Esophagus (tissue), 2 donors: ENCODE measurements around the gene CPNE1. TPM values are rescaled to one million over a fixed set of nuclear protein-coding genes. Genes with fewer than 3 reads are reported as not detected.
"Not testable (repeated sequence)": the region's sequence is repeated elsewhere in the genome, so short reads cannot be mapped to it uniquely, and the experiment has no call there.

Experiments
- H3K27ac ChIP-seq, 2 donors: one replicate each; pipeline ENCODE4 v1.5.1; 2013; ENCODE audit warnings: low read depth in 2 of 2, mild to moderate bottlenecking in 2 of 2, inconsistent platforms in 1 of 2, low read length in 1 of 2, moderate library complexity in 1 of 2
- H3K27me3 ChIP-seq, 2 donors: one replicate each; pipeline ENCODE4 v1.6.1; 2013; ENCODE audit warnings: low read length in 2 of 2, control low read depth in 1 of 2, mild to moderate bottlenecking in 1 of 2; ENCODE audit not compliant: insufficient read depth in 2 of 2, control insufficient read depth in 1 of 2
- H3K36me3 ChIP-seq, 2 donors: one replicate each; pipeline ENCODE4 v1.6.1; 2013; ENCODE audit warnings: low read length in 1 of 2; ENCODE audit not compliant: control insufficient read depth in 2 of 2, insufficient read depth in 2 of 2
- H3K4me1 ChIP-seq, 2 donors: one replicate each; pipeline ENCODE4 v1.6.1; 2013; ENCODE audit warnings: low read length in 1 of 2; ENCODE audit not compliant: control insufficient read depth in 2 of 2, insufficient read depth in 2 of 2
- H3K4me3 ChIP-seq, 2 donors: one replicate each; pipeline ENCODE4 v1.5.1; 2013; ENCODE audit warnings: low read length in 2 of 2, mild to moderate bottlenecking in 2 of 2, low read depth in 1 of 2, moderate library complexity in 1 of 2
- H3K9me3 ChIP-seq, 2 donors: one replicate each; pipeline ENCODE4 v1.6.1; 2013; ENCODE audit warnings: mild to moderate bottlenecking in 2 of 2, low read depth in 1 of 2, low read length in 1 of 2, moderate library complexity in 1 of 2; ENCODE audit not compliant: control insufficient read depth in 2 of 2, insufficient read depth in 1 of 2
- WGBS, 2 donors: extraction: QIAGEN DNeasy Blood & Tissue Kit; methylation state at CpG; one replicate each; pipeline ENCODE4 v1.1.7; 2013; 5-methylcytosine and 5-hydroxymethylcytosine counted together
- polyA plus RNA-seq, 2 donors: library from polyadenylated mRNA; stranded (reverse); fragments of 200-250 nt; gene quantifications; one replicate each; pipeline ENCODE4 v1.2.3, GENCODE V29; 2013
- donor health status: healthy with polysubstance abuse.
- donor health status: Bipolar disorder and iron deficiency.

Gene CPNE1
- 100 to 1,000 TPM in 1 of 2 donors, 10 to 100 TPM in 1; 88.9 to 119 TPM for polyA plus RNA-seq

DNA sequence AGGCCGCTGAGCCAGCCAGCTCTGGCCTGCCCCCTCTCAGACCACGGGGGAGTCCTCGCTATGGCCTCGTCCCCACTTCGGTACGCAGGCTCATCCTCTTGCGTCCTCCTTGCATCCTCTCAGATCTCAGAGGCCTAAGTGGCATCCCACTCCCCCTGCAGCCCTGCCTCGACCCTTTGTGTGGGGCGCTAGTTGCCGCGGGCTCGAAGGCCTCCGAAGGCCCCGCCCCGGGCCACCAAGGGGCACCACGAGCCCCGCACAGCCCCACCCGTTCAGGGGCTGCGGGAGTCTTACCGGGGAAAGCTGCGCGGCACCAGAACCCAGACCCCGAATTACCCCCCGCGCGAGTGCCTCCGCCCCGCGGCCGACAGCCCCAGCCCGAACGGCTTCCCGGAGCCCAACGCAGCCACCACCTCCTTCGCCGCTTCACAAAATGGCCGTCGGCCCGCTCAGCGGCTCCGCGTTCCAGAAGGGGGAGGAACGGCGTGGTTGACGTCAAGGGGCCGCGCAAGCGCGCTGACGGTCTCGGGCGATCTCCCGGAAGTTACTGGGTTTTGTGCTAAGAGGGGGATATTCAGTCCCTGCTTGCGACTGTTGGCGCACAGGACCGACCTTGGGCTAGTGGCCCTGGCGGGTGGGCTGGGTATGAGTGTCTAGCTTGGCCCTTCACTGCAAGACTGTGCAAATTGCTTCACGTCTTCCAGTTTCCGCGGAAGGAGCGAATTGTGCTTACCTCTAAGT lies at the start of gene CPNE1, which contains the start of gene RBM12:
Gene CPNE1 (minus strand): TSS at position 435 of the 741 bp plus-strand sequence. CDS start 31,977 bp downstream, outside the sequence.
Gene RBM12 (minus strand): TSS at position 435 of the 741 bp plus-strand sequence. CDS start 9,578 bp downstream, outside the sequence.
- no peaks in the 10 kb centered on the region for H3K4me1 ChIP-seq
- H3K27ac ChIP-seq, result peak within 1 kb of the TSS; percentile 94 to 99
- no peaks in the 10 kb centered on the region for H3K27me3 ChIP-seq
- H3K36me3 ChIP-seq, result peaks cover 5 to 6% of the 10 kb centered on the region in 2 donors
- 1% methylated on average over 58 to 61 of the region's 61 CpGs for WGBS, 2 donors
- H3K4me3 ChIP-seq, result peak within 1 kb of the TSS; percentile 93 to 96
- H3K9me3 ChIP-seq, result no peaks in the 10 kb centered on the region

DNA sequence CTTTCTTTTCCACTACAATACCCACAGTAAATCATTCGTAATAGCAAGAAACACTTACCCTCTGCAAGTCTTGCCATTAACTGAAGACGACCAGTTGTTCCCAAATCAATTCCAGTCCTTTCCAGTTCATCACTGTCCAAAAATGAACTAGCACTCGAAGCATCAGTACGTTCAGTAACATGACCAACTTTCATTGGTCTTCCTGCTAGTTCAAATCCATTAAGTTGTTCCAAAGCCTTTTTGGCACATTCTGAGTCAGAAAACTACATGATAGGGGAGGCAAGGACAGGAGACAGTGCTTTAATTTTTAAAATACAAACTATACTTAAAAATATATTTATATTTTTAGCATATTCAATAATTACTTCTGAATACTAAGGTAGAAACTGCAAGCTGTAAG lies 49.4 kb upstream of the CPNE1 start:
- H3K36me3 ChIP-seq, result peaks cover 24 to 30% of the 10 kb centered on the region in 2 donors
- H3K4me3 ChIP-seq, result no peak overlapping the region
- no peaks in the 10 kb centered on the region for H3K27me3 ChIP-seq
- H3K9me3 ChIP-seq, result no peaks in the 10 kb centered on the region
- no peaks in the 10 kb centered on the region for H3K4me1 ChIP-seq
- 72 to 76% methylated on average over 4 of the region's 4 CpGs for WGBS, 2 donors
- H3K27ac ChIP-seq, result no peak overlapping the region

DNA sequence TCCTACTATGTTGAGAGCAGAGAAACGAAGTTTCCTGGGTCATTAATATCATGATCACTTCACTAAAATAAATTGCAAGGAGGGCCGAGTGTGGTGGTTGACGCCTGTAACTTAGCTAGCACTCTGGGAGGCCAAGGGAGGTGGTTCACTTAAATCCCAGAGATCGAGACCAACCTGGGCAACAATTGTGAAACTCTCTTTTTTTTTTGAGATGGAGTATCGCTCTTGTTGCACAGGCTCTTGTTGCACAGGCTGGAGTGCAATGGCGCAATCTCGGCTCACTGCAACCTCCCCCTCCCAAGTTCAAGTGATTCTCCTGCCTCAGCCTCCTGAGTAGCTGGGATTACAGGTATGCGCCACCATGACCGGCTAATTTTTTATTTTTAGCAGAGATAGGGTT lies 48.4 kb upstream of the CPNE1 start:
- H3K9me3 ChIP-seq, H3K4me3 ChIP-seq, H3K27me3 ChIP-seq, H3K27ac ChIP-seq, H3K4me1 ChIP-seq: not testable (repeated sequence)
- 87% methylated on average over 9 of the region's 9 CpGs for WGBS, 2 donors
- peaks cover 24% of the 10 kb centered on the region in 2 donors for H3K36me3 ChIP-seq

DNA sequence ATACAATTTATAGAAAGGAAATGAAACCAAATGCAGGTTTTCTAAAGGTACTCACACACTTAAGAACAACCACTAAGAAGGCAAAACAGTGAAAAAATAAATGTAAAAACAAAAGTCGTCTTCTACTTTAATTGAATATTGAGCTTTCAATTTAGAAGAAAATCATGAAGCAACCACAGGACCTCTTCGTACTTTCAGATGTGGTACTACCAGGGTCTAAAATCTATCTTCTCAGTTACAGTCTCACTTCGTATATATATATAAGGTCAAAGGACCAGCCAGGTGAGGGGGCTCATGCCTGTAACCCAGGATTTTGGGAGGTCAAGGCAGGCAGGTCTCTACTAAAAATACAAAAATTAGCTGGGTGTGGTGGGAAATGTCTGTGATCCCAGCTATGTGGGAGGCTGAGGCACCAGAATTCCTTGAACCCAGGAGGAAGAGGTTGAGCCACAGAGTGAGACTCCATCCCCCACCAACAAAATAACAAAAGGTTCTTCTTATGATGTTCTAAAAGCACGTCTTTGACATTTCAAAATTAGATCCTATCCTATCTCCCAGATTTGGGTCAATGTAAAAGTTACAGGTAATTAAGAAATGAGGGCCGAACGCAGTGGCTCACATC lies 47.0 kb upstream of the CPNE1 start:
- no peaks in the 10 kb centered on the region for H3K27me3 ChIP-seq
- peaks cover 19 to 22% of the 10 kb centered on the region in 2 donors for H3K36me3 ChIP-seq
- H3K27ac ChIP-seq, result no peak overlapping the region
- no peak overlapping the region for H3K4me3 ChIP-seq
- no peaks in the 10 kb centered on the region for H3K4me1 ChIP-seq
- H3K9me3 ChIP-seq, result no peaks in the 10 kb centered on the region
- 70 to 73% methylated on average over 6 of the region's 6 CpGs for WGBS, 2 donors

DNA sequence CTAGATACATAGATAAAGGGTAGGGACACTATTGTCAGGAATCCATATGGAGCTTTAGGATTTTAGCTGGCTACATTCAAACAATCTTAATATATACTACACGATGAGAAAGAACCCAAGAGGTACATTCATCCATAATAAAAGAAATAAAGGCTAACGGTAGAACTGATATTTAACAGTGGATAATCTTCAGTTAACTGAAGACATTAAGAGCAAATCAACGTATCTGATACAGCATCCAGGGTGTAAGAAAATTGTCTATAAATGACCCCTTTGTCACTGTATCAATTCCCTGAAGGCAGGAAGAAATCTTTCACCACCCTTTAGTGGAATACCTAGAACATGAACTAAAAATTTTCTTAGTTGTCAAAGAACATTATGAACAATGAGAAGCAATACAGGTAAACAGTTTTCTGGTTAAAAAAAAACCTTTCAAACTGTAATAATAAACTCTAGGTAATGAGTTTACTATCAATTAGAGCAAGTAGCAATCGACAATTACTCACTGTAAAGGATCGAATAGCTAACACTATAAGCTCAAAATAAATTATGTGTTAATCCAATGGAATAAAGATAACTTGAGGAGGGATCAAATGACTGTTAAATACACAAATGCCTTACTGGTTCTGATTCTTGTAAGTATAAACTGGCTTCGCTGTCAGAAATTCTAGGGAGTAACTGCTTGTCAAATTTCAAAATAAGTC lies 46.3 kb upstream of the CPNE1 start:
- no peak overlapping the region for H3K4me3 ChIP-seq
- H3K4me1 ChIP-seq, result no peaks in the 10 kb centered on the region
- 48 to 51% methylated on average over 6 of the region's 6 CpGs for WGBS, 2 donors
- H3K27me3 ChIP-seq, result no peaks in the 10 kb centered on the region
- H3K27ac ChIP-seq, result no peak overlapping the region
- H3K36me3 ChIP-seq, result peaks cover 18 to 20% of the 10 kb centered on the region in 2 donors
- no peaks in the 10 kb centered on the region for H3K9me3 ChIP-seq

DNA sequence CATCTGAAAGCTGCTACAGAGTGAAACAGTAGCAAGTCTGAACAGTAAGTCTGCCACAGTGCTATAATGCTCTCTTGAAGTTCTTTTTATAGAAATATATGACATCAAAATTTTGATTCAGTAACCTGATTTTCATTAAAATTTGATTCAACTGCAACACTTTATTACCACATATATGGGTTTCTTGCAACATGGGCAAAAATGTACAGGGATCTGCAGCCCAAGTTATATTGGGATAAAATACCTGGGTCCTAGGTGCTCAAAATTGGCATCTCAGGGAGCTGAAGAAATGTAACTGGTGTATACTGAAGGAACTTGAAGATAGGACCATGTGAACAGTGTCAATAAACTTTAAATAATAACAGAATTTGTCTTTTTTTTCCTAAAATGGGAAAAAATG lies 45.3 kb upstream of the CPNE1 start:
- no peaks in the 10 kb centered on the region for H3K9me3 ChIP-seq
- H3K4me1 ChIP-seq, result no peaks in the 10 kb centered on the region
- H3K27ac ChIP-seq, result no peak overlapping the region
- H3K36me3 ChIP-seq, result peaks cover 10 to 17% of the 10 kb centered on the region in 2 donors
- no peaks in the 10 kb centered on the region for H3K27me3 ChIP-seq
- no peak overlapping the region for H3K4me3 ChIP-seq

DNA sequence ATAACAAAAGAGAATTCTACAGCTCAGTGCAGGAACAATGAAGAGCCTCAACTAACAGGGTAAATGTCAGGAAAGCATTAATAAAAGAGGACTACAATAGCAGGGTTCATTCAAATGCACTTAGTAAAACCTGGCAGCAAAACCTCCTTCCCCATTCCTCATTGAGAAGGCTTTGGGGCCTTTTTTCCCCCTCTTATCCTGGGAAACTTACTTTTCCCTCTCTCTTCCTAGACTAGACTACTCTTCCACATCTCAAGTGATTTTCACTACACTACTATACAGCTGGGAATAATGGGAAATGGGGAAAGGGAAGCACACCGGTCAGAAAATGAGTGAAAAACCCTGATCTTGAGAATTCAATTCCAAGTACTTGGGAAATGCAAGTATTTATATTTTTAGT lies 44.6 kb upstream of the CPNE1 start:
- H3K9me3 ChIP-seq, result no peaks in the 10 kb centered on the region
- no peak overlapping the region for H3K27ac ChIP-seq
- H3K27me3 ChIP-seq, result no peaks in the 10 kb centered on the region
- no peaks in the 10 kb centered on the region for H3K4me1 ChIP-seq
- 82 to 83% methylated on average over 1 of the region's 1 CpG for WGBS, 2 donors
- H3K36me3 ChIP-seq, result peaks cover 7 to 17% of the 10 kb centered on the region in 2 donors
- H3K4me3 ChIP-seq, result no peak overlapping the region

DNA sequence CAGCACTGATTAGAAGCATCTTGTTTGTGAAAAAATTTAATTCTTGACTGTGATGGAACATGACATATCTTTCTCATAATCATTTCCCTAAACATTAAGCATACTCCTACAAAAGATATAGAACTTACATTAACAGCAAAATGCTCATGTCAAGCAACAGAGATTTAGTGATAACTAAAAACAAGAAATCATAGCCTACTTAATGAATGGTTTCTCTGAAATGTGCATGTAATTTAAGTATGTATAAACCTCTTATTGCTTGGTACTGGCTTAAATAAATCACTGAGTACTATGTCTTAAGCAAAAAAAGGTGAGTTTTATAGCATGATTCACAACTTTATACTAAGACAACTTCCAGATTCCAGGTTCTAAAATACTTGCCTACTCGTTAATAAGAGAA lies 43.8 kb upstream of the CPNE1 start:
- H3K27ac ChIP-seq, result no peak overlapping the region
- no peaks in the 10 kb centered on the region for H3K27me3 ChIP-seq
- H3K4me3 ChIP-seq, result no peak overlapping the region
- H3K9me3 ChIP-seq, result no peaks in the 10 kb centered on the region
- 30 to 58% methylated on average over 1 of the region's 1 CpG for WGBS, 2 donors
- H3K4me1 ChIP-seq, result no peaks in the 10 kb centered on the region
- H3K36me3 ChIP-seq, result peaks cover 5 to 13% of the 10 kb centered on the region in 2 donors

DNA sequence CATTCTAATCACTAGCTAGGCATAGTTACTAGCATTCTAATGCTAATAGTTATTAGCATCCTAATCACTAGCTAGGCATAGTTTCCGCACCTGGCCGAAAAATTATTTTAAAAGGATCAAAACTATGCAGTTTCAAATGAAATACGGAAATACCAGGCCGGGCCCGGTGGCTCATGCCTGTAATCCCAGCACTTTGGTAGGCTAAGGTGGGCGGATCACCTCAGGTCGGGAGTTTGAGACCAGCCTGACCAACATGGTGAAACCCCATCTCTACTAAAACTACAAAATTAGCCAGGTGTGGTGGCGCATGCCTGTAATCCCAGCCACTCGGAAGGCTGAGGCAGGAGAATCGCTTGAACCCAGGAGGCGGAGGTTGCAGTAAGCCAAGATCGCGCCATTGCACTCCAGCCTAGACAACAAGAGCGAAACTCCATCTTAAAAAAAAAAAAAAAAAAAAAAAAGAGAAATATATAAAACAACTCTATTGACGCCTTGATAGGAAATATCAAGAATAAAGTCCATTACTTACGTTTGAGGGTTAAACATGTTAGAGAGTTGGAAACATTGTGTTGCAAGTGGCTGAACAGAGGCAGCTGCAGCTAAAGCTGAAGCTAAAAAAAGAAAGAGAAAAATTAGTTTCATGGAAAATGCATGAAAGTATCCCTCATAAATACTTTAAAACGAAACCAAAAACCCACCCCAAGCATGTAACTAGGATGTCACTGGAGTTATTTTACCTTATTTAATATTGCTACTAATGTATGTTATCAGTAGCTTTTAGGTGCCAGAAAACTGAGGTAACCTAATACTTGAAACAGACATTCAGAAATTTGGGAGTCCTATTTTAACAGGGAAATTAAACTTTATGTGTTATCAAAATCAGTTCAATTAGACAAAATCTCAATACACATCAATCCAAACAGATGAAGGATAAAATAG lies 42.2 kb upstream of the CPNE1 start:
- not testable (repeated sequence) for H3K27ac ChIP-seq, H3K9me3 ChIP-seq, H3K36me3 ChIP-seq, H3K4me3 ChIP-seq, H3K4me1 ChIP-seq, H3K27me3 ChIP-seq
- 91% methylated on average over 16 to 17 of the region's 17 CpGs for WGBS, 2 donors
